ENCODE results near the gene ADGRF1.
"Not testable (repeated sequence)": the region's sequence is repeated elsewhere in the genome, so short reads cannot be mapped to it uniquely, and the experiment has no call there.

Gene ADGRF1

DNA sequence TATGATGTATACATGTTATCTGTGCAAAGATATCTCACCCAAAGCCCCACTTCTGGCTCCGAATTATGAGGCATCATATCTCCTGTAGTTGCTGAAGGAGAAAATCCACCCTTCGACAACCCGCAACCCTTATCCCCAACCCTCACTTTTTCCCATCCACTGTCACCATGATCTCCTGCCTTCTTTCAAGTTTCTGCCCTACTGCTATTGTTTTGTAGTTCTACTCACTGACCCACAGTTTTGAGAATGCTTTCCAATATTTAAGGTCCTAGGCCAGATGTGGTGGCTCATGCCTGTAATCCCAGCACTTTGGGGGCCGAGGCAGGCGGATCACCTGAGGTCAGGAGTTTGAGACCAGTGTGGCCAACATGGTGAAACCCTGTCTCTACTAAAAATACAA, 22.2 kb downstream of the ADGRF1 start:
- no peak for DNase-seq

DNA sequence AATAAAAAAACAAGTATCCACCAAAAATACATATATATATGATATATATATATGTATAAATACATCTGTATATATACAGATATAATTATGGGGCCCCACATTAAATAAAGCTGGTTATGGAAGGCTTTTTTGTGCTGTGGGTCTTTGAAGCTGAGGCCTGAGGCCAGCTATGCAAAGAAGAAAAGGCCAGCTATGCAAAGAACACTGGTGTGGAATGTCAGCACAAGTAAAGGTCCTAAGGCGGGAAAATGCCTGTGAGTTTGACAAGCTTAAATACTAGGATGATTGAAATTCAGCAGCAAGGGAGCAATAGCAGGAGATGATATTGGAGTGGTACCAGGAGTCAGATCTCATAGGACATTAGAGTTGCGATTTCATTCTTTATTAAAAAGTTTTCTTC, 25.2 kb downstream of the ADGRF1 start:
- no peak for DNase-seq

DNA sequence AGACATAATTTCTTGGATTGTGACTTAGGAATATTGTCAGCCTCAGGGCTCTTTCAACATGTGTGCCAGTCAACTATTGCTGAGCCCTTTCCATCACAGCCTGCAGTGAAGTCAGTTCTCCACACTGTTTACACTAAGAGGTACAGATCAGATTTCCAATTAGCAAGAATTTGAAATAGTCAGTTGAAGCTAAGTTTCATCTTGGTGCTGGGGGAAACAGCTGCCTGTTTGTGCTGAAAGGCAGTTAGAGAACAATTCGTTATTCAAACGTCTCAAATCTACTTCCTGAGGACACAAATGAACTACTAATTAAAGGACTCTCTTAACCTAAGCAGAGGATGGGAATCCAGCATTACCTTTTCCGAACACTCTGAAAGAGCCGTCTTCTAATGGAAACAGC, 25.9 kb downstream of the ADGRF1 start:
- DNase-seq = no peak

DNA sequence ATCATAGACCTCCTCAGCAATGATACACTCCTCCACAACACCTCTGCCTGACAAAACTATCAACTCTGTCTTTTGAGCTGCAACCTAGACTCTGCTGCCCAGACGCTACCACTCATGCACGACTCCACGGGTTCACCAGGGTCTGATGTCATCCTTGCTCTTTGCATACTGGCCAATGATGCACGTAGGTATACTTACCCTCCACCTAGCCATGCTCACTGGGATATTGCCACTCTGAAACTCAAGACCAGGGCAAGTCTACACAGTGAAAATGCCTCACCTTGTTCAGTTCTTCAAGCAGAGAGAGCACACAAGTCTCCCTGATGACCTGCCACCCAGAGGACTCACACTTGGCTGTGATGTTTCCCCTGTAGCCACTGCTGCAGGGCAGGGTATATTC, 27.7 kb downstream of the ADGRF1 start:
- DNase-seq = no peak

DNA sequence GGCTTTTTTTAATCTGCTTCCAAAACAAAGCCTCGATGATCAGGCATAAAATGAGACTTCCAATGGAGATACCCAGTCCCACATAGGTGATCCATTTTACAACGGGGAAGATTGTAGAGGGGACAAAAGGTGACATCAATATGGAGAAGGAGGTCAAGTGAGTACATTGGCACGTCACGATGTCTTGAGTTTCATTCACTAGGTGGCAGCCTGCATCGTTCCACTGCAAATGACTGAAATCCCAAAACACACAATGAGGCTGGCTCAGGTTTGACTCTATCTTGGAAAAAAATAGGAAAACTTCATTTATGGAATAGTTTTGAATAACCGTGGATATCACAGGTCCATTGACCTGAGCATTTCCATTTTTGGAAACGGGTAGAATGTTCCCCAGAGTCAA, 32.5 kb downstream of the ADGRF1 start:
- no peak for DNase-seq

DNA sequence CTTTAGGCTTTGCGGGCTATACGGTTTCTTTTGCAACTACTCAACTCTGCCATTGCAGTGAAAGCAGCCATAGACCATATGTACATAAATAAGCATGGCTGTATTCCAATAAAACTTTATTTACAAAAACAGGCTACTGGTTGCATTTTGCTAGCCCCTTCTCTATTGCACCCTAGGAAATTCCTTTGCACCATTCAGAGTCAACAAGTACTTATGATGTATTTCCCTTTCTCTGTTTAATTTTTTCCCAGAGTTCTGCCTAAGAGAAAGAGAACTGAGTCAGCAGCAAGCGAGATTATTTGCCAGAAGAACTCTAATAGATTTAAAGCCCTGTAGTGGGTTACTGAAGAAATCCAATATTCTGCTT, 33.8 kb downstream of the ADGRF1 start:
- DNase-seq = no peak

DNA sequence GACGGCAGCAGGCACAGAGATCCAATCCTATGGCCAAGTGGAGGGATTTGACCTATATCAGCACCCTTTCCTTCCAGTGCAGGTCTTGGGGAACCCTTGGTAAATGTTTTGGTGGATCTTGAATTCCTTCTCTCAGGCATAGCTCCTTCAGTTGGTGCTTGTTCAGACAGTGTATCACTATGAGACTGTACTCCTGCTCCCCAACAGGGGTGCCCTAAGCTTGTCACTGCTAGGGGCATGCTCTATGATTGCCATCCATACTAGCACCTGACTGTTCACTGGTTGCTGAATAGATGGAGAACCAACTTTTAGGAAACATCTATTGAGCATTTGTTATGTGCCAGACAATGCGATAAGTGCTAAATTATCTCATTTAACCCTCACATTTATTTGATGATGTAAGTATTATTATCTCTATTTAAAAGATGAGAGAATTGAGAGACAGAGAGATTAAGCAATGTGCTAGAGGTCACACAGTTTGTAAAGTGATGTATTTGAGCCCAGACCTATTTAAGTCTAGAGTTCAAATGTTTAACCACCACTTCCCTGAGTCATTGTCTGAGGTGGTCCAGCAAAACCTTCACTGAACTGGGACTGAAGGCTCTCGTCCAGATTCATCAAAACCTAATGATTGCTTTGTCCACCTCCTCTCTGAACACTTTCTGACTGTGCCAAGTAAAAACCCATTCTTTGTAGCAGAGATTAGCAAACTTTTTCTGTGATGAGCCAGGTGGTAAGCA, 34.3 kb downstream of the ADGRF1 start:
- DNase-seq = no peak

DNA sequence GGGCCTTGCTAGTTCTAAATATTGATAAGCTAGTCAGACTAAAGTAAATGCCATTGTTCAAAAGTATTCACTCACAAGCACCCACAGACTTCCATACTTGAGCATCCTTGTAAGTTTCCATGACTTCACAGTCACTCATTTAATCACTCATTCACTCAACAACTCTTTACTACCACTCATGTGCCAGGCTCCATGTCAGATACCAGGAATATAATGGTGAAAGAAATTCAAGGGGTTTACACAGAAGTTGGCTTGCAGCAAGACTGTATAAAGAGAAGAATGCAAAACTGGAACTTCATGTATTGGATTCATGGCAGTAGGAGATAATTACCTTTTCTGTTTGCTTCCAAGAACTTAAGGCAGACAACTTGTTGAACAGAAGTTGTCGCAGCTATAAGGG, 36.6 kb downstream of the ADGRF1 start:
- DNase-seq = no peak

DNA sequence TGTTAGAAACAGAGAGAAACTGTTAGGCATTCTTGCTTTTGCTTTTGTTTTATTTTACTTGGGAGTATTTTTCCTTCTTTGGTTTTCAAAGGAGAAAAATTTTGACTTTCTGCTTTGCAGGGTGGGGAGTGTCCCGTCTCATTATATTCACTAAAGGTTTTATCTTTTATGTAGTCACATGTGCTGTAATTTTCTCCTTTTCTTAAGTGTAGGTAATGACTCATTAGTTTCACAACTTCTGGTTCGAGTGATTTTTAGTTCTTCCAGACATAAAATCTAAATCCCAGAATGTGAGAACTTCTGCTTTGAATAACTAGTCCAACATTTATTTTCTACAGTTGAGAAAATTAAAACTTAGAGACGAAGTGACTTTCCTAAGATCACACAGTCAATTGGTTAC, 37.7 kb downstream of the ADGRF1 start:
- no peak for DNase-seq

DNA sequence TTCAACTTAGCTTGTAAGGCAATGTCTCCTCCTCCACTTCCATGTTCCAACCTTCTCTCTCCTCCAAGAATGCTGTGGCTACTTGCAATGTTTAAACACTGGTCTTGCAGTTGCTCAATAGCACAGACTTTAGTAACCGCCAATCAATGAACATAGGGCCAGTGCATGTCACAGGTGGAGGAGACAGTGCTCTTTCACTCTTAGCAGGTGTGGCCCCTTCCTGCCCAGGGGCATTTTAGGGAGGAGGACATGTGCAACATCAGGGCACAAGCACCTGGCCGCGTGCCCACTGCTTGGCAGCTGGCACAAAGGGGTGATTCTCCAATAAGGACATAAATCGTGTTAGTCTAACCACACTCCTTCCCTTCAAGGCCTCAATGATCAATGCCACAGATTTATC, 41.3 kb downstream of the ADGRF1 start:
- no peak for DNase-seq

DNA sequence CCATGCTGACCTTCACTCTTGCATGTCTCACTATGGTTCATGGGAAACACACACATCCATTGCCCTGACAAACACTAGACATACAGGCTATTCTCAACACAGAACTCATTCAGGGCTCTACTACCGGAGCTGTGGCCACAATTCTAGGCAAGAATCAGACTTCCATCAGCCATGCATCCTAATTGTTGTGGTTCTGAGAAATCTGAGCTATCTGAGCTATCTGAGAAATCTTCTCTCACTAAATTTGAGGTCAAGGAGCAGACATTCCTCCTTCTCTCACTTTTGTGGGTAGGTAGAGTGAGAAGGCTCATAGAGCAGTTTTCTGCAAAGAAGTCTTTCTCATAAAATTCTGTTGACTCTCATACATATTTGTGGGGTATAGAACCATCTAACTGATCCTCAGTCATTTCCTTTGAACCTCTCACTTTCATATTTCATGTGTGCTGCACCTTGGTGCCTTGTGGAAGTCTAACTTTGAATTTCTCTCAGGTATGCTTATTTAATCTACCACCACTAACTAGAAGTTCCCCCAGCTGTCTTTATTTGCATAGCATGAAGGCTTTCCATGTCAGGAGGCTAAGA, 43.6 kb downstream of the ADGRF1 start:
- no peak for DNase-seq

DNA sequence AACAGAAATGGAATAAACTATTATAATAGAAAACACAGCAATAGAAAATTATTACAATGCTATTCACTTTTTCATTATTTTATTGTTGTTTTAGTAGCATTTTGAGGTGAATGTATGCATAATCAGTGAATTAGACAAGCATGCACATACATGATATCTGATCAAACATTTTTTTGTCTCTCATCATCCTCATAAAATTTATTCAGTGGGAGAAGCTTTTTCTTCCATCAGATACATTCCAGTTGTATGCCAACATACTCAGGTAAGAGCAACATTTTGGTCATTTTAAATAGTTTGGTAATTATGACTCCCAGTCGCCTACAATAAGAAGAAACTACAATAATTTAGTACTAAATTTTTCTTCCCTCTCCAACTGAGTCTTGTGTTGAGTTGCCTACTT, 44.5 kb downstream of the ADGRF1 start:
- no peak for DNase-seq

DNA sequence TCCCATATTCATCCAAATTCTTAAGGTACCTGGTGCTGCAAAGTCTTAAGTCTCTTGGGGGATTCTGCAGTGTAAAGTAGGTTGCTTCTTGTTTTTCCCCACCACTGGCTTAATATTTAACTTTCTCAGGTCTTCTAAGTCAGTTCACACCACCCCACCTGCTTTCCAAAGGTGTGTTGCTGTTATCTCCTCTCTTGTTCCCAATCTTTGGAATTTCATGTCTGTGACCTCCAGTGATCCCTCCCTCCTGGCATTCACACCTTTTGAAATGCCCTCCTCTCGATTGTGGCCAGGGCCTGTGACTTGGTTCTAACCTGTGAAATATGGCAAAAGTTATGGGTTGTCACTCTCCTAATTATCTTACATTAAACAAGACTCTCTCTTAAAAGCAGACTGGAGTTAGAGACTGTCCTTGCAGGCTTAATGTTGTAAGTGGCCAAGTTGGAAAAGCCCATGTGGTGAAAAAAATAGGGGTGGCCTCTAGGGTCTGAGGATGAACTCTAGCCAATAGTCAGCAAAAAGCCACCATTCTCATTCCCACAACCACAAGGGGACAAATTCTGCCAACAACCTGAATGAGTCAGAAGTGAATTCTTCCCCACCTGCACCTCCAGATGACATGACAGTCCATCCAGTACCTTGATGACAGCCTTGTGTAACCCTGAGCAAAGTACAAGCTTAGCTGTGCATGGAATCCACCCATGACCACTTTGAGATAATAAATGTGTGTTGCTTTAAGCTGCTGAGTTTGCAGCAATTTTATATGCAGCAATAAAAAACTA, 45.1 kb downstream of the ADGRF1 start:
- no peak for DNase-seq

DNA sequence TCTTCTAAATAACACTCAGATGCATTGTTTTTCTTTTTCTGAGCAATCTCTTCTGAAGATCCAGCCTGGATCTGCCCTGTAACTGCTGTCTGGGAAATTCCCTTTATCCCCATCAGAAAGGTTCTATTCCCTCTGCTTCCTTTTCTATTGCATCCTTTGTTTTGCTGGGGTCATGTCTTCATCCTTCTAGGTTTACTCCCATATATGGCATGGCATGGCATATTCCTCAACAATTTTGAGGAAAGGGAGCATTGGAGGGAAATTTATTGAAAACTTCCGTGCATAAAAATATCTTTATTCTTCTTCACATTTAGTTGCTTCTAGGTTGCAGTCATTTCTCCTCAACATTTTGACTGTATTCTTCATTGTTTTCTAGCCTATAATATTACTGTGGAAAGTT, 47.2 kb downstream of the ADGRF1 start:
- no peak for DNase-seq

DNA sequence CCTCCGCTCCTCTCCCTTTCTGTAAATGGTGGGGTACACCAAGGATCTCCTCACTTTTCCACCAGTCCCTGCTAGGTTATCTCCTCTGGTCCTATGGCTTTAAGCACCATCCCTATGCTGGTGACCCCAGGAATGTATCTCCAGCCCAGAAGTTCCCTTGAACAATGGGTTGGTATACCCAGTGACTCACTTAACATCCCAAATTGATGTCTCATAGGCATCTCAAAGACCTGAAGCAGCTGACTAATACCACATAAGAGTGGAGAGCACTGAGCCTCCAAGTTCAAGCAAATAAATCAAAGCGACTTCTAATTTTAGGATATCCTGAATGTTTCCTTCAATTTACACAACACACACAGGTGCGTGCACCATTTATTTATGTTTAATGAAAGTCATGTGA, 48.3 kb downstream of the ADGRF1 start:
- DNase-seq = no peak

DNA sequence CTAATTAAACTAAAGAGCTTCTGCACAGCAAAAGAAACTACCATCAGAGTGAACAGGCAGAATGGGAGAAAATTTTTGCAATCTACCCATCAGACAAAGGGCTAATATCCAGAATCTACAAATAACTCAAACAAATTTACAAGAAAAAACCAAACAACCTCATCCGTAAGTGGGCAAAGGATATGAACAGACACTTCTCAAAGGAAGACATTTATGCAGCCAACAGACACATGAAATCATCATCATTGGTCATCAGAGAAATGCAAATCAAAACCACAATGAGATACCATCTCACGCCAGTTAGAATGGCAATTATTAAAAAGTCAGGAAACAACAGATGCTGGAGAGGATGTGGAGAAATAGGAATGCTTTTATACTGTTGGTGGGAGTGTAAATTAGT, 49.7 kb downstream of the ADGRF1 start:
- not testable (repeated sequence) for DNase-seq

DNA sequence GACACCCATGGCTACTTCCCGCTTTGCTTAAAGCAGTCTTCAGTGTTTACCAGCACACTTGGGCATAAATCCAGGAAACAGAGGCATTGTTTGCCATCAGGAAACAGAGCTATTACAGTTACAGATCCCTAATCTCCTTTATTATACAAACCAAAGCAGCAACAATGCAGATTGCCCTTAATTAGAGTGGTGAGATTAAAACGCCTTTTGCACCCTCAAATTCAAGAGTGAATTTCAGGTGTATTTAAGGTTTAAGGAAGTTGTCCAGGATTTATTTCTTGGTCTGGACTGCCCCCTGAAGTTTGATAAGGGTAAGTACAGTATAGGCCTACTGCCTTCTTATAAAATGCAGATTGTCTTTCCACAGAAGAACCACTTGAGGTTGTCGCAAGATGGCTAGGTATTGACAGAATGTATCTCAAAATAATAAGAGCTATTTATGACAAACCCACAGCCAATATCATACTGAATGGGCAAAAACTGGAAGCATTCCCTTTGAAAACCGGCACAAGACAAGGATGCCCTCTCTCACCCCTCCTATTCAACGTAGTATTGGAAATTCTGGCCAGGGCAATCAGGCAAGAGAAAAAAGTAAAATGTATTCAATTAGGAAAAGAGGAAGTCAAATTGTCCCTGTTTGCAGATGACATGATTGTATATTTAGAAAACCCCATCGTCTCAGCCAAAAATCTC, 51.2 kb downstream of the ADGRF1 start:
- not testable (repeated sequence) for DNase-seq

DNA sequence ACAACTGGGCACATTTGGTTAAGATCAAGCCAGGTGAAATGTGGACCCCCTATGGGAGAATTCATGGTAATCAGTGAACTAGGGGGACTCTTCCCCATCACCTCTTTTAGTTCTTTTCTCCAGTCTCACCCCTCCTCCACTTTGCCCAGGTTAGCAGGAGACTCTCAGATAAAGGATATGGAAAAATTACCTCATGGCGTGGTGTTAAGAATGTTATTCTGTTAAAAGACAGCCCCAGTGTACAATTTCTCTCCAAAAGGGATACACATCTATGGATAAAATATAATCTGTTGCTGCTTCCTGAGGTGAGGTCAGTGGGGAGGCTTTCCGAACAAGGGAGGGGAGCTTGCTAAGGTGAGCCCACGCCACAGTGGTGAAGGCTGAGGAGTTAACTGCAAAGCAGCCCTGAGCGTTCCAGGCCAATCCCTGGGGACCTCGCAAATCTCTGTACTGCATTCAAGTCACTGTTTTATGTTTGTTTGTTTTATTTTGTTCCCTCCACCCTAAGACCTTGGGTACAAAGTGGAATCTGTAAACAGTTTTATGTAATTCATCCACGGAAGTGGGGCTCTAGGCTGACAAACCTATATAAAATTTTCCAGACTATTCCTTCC, 52.0 kb downstream of the ADGRF1 start:
- no peak for DNase-seq

DNA sequence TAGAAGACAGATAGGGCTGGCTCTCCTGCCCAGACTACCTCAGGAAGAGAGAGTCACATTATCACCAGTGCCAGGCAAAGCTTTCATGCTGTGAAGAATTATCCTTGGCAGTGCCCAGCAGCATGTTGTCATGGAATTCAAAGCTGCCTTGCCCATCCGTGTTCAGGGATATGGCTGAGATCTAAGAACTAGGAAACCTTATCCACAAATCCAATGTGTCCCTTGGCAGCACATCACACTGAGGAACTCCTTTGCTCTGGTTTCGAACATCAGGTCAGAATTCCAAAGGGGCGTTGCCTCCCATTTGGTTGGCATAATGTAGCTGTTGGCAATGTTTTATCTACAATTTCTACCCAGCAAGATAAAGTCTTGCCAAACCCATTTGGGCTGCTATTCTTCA, 52.7 kb downstream of the ADGRF1 start:
- DNase-seq = no peak

DNA sequence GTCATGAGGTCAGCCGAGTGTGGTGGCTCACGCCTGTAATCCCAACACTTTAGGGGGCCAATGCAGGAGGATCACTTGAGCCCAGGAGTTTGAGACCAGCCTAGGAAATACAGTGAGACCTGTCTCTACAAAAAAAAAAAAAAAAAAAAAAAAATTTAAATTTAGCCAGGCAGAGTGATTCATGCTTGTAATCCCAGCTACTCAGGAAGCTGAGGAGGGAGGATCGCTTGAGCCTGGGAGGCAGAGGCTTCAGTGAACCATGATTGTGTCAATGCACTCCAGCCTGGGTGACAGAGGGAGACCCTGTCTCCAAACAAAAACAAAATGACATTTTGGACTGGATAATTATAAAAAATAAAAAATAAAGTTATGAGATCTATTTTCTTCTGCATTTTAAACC, 56.2 kb downstream of the ADGRF1 start:
- no peak for DNase-seq

DNA sequence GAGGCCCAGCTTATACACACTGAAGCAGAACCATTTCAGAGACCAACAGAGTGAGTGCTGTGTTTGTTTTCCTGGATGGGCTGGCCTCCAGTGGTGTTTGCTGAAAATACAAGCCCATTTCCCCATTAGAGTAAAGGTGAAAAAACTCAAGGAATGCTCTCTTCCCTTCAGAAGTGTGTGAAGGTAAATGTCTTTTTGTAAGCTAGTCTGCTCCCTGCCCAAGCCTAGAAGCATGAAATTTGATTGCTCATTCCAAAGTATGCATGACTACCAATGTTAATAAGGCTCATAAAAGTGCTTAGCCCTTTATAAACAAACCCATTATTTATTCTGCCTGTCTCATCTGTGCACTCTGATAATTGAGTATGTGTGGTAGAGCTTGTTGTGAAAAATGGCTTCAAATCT, 59.1 kb downstream of the ADGRF1 start:
- no peak for DNase-seq

DNA sequence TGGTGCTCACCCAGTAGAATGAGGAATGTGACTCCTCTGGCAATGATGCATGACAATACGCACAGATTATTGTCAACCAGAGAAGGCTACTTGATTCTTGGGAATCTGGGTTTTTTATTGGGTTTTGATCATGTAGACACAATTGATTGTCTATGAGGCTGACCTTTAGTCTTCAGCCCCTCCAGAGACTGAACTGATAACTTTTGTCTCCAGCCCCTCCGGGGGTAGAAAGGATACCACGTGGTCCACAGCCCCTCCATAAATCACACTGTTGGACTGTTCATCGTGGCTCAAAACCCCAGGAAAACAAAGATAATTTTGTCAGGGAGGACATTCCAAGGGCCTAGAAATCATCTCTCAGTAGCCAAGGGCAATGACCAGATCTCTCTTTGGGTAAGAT, 62.9 kb downstream of the ADGRF1 start:
- DNase-seq = no peak

DNA sequence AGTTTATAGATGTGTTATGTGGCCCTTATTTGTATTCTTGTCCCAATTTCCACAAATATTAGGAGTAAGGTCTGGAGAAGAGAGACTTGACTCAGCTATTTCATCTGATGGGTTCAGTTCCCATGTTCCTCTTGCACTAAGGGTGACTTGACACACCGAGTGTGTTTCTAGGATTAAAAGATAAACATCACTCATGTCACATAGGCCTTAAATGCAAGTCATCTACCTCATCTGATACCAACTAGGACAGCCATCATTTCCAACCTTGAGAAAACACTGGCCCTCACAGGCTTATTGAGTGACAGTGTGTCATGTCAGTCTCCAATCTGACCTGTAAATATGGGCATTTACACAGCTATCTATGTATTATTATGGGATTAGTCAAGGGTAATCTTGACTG, 67.3 kb downstream of the ADGRF1 start:
- DNase-seq = no peak

Measured in CD4-positive, alpha-beta T cell treated with Interleukin-15 for 1 hour (primary cell).